ENCODE measurements around the gene KLHDC7B.

- TF ChIP-seq CTCF (IDR thresholded peaks at IDR 0.05) (no peak), ZFX (IDR thresholded peaks at IDR 0.05; ENCODE audit: borderline replicate concordance) (no peak)
Observed at GRCh38 chr22:50573491-50574382, 28.0 kb downstream of the KLHDC7B start.
